GM12875 (cell line): Measurements from ENCODE around the gene TFB1M.
"Not testable (repeated sequence)": the region's sequence is repeated elsewhere in the genome, so short reads cannot be mapped to it uniquely, and the experiment has no call there.

Experiments
- H3K4me3 ChIP-seq: one replicate; pipeline ENCODE4 v1.5.1; 2011; ENCODE audit warnings: low read depth, low read length, control low read depth
- CTCF ChIP-seq: IDR thresholded peaks from 2 replicates; pipeline ENCODE4 v1.5.1; 2011; ENCODE audit warnings: low read depth, mild to moderate bottlenecking, control low read depth, inconsistent platforms, low read length, moderate library complexity, borderline replicate concordance; ENCODE audit not compliant: insufficient read depth

The TFB1M gene

GRCh38 chr6:155349129-155349528 is 34.8 kb upstream of the TFB1M start:
- TF ChIP-seq CTCF = no peak
- H3K4me3 ChIP-seq = no peak overlapping the region

DNA sequence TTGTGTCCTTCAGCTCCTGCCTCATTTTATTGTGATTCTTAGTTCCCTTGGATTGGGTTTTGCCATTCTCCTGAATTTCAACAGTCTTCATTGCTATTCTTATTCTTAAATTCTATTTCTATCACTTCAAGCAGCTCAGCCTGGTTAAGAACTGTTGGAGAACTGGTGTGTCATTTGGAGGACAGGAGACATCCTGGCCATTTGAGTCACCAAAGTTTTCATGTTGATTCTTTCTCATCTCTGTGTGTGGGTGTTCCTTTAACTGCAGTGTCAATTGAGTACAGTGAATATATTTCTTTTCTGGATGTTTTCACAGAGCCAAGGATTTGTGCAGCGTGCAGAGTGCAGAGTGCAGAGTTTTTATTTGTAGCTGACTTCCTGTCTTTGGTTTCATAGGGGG is 33.5 kb upstream of the TFB1M start:
- H3K4me3 ChIP-seq = no peak overlapping the region
- no peak for TF ChIP-seq CTCF

DNA sequence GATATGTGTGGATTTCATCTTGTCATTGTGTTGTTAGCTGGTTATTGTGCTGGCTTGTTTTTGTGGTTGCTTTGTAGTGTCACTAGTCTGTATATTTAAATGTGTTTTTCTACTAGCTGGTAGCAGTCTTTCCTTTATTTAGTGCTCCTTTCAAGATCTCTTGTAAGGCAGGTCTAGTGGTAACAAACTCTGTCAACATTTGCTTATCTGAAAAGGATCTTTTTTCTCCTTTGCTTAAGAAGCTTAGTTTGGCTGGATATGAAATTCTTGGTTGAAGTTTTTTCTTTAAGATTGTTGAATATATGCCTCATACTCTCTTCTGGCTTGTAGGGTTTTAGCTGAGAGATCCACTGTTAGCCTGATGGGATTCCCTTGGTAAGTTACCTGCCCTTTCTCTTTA is 32.7 kb upstream of the TFB1M start:
- no peak overlapping the region for H3K4me3 ChIP-seq
- TF ChIP-seq CTCF = no peak

GRCh38 chr6:155344341-155345006 is 30.2 kb upstream of the TFB1M start:
- no peak overlapping the region for H3K4me3 ChIP-seq
- no peak for TF ChIP-seq CTCF

DNA sequence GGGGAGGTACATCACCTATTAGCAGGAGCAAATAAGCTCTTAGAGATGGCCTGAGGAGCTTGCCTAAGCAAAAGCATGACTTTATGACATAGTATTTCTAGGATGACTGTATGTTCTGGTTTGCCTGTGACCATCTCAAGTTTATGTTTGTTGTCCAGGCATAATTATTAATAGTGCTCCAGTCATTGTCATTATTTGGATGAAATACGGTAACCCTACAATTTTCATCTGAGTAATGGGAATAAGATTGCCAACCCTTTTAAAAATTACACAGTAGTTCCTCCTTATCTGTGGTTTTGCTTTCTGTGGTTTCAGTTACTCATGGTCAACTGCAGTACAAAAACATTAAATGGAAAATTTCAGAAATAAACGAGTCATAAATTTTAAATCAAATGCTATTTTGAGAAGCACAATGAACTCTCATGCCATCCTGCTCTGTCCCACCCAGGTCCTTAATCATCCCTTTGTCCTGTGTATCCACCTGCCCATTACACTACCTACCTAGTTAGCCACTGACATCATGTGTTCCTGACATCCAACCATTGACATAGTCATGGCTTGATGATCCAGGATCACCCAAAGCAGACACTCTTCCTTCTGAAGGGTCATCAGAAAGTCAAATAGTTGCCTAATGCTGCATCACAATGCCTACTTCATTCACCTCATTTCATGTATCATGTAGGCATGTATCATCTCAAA is 27.0 kb upstream of the TFB1M start:
- no peak for TF ChIP-seq CTCF
- H3K4me3 ChIP-seq = no peak overlapping the region

DNA sequence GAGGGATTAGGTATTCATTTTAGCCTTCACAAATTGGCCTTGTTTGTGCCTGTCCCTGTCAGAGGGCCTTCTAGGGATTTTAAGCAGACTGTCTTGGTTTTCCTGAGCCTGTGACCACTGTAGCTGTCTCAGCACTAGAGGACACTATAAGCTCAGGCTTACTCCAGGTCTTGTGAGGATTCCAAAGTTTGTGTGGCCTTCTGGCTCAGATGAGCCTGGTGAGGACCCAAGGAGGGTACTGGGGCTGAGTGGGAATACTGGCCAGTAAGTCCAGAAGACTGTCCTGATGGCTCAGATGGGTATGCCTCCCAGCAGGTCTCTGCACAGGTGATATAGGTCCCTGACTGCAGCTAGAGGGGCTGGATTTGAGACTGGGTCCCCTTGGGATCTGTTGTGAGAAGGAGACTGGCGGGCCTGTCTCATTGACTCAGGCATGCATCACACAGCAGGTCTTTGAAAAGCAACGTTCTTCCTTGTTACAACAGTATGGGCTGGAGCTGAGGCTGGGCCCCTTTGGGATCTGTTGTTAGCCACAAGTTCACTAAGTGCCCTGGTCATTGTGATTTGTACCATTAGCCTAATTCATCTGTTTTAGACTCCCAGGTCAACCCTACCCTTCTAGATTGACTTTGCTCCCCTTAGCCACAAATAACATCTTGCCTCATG is 26.3 kb upstream of the TFB1M start:
- H3K4me3 ChIP-seq = no peak overlapping the region
- TF ChIP-seq CTCF = peak; percentile 39; the same call in 1 of the 2 replicates

DNA sequence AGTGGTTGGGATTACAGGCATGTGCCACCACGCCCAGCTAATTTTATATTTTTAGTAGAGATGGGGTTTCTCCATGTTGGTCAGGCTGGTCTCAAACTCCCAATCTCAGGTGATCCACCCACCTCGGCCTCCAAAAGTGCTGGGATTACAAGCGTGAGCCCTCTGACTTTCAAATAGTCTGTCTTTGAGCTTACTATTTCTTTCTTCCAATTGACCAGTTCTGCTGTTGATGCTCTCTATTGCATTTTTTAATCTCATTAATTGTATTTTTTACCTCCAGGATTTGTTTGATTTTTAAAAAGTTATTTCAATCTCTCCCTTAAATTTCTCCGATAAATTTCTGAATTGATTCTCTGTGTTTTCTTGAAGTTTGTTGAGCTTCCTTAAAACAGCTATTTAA is 25.6 kb upstream of the TFB1M start:
- not testable (repeated sequence) for H3K4me3 ChIP-seq

DNA sequence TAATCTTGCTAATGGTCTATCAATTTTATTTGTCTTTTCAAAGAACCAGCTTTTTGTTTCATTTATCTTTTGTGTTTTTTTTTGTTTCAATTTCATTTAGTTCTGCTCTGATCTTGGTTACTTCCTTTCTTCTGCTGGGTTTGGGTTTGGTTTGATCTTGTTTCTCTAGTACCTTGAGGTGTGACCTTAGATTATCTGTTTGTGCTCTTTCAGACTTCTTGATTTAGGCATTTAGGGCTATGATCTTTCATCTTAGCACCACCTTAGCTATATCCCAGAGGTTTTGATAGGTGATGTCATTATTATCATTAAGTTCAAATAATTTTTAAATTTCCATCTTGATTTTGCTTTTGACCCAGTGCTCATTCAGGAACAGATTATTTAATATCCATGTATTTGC is 24.0 kb upstream of the TFB1M start:
- not testable (repeated sequence) for H3K4me3 ChIP-seq
